Endothelial cell of umbilical vein (primary cell): ENCODE measurements around the gene SPATA3. TPM values are rescaled to one million over a fixed set of nuclear protein-coding genes. Genes with fewer than 3 reads are reported as not detected.

Experiments used
- BruUV-seq: library from RNA; stranded (reverse); fragments of 400-500 nt; replicated peaks from 2 replicates; lab custom pipeline; 2021; lab: Mats Ljungman, UMichigan
- CTCF ChIA-PET: fragments of 300-600, 350-600 bp; sonication (Branson Sonifier 250); formaldehyde crosslinking; loops from one replicate; lab custom pipeline; 2021; ENCODE audit warnings: antibody characterized with exemption, inconsistent platforms; lab: Charles Lee
- POLR2A ChIA-PET: fragments of 300-600, 350-600 bp; sonication (Branson Sonifier 250); formaldehyde crosslinking; loops from one replicate; lab custom pipeline; 2021; ENCODE audit warnings: antibody characterized with exemption, inconsistent platforms; lab: Charles Lee
- DNase-seq: peaks from one replicate; pipeline ENCODE4 v3.0.0-alpha.2; 2011; ENCODE audit warnings: low read depth, low spot score
- FAIRE-seq: peaks from 2 replicates; lab custom pipeline; 2011; peaks lifted over from hg19 to GRCh38; lab: Jason Lieb, UNC
- H2AFZ ChIP-seq: 2 replicates; pipeline ENCODE4 v1.6.0; 2012; ENCODE audit warnings: low read depth, low read length, control low read depth, inconsistent platforms
- H3K27ac ChIP-seq: 2 replicates; pipeline ENCODE4 v1.5.1; 2011; ENCODE audit warnings: low read depth, mild to moderate bottlenecking, control low read depth, low read length, moderate library complexity; ENCODE audit not compliant: insufficient read depth
- H3K27me3 ChIP-seq, 2 experiments: 2 replicates each; pipeline versions ENCODE4 v1.6.0 to v1.6.1; 2011; ENCODE audit warnings: low read length in 2 of 2, mixed read lengths in 1 of 2; ENCODE audit not compliant: control insufficient read depth in 2 of 2, insufficient read depth in 2 of 2
- H3K36me3 ChIP-seq, 2 experiments: 2 replicates in 1 of 2; 3 replicates in 1 of 2; pipeline ENCODE4 v1.5.1; 2011; ENCODE audit warnings: low read length in 2 of 2, mild to moderate bottlenecking in 1 of 2, moderate library complexity in 1 of 2; ENCODE audit not compliant: control insufficient read depth in 2 of 2, insufficient read depth in 2 of 2; ENCODE audit errors: extremely low read depth in 1 of 2
- H3K4me1 ChIP-seq: 3 replicates; pipeline ENCODE4 v1.5.1; 2011; ENCODE audit warnings: mild to moderate bottlenecking, low read length; ENCODE audit not compliant: control insufficient read depth, insufficient read depth; ENCODE audit errors: extremely low read depth
- H3K4me2 ChIP-seq: 2 replicates; pipeline ENCODE4 v1.6.1; 2011; ENCODE audit warnings: low read length, control low read depth, mixed read lengths; ENCODE audit not compliant: insufficient read depth
- H3K4me3 ChIP-seq, 3 experiments: fragments of 200-600 bp in 1 of 3; sonication (generic), shearing (Covaris generic) in 1 of 3; replicated peaks in 1 of 3; 2 replicates each; pipeline ENCODE4 v1.5.1; 2011 to 2016; ENCODE audit warnings: control low read depth in 3 of 3, low read length in 3 of 3, mild to moderate bottlenecking in 2 of 3, inconsistent platforms in 1 of 3, low read depth in 1 of 3, moderate library complexity in 1 of 3; ENCODE audit not compliant: insufficient read depth in 1 of 3
- H3K79me2 ChIP-seq: 2 replicates; pipeline ENCODE4 v1.6.0; 2012; ENCODE audit warnings: low read length, inconsistent platforms; ENCODE audit not compliant: control insufficient read depth, insufficient read depth
- H3K9ac ChIP-seq: replicated peaks from 2 replicates; pipeline ENCODE3; 2011; ENCODE audit warnings: low read length, control low read depth; ENCODE audit not compliant: insufficient read depth; ENCODE audit errors: extremely low read depth
- H3K9me1 ChIP-seq: replicated peaks from 3 replicates; pipeline ENCODE4 v1.6.0; 2011; ENCODE audit warnings: mild to moderate bottlenecking, low read length; ENCODE audit not compliant: control insufficient read depth, insufficient read depth; ENCODE audit errors: extremely low read depth
- H3K9me3 ChIP-seq: replicated peaks from 2 replicates; pipeline ENCODE4 v1.5.1; 2012; ENCODE audit warnings: low read length, inconsistent platforms; ENCODE audit not compliant: control insufficient read depth, insufficient read depth
- H4K20me1 ChIP-seq: replicated peaks from 2 replicates; pipeline ENCODE3; 2011; ENCODE audit warnings: mild to moderate bottlenecking, low read length; ENCODE audit not compliant: control insufficient read depth, insufficient read depth; ENCODE audit errors: extremely low read depth
- EZH2 ChIP-seq: IDR thresholded peaks from 2 replicates; pipeline ENCODE4 v1.6.1; 2012; ENCODE audit warnings: borderline replicate concordance, low read depth, mild to moderate bottlenecking, moderate library complexity, low read length, inconsistent platforms; ENCODE audit not compliant: severe bottlenecking
- FOS ChIP-seq: IDR thresholded peaks from 2 replicates; pipeline ENCODE4 v1.6.1; 2011; ENCODE audit warnings: mild to moderate bottlenecking, low read length, moderate library complexity, borderline replicate concordance; ENCODE audit not compliant: insufficient read depth
- GATA2 ChIP-seq: IDR thresholded peaks from 2 replicates; pipeline ENCODE4 v1.7.0; 2011; ENCODE audit warnings: low read depth, mild to moderate bottlenecking, moderate library complexity, mixed read lengths, low read length; ENCODE audit not compliant: insufficient read length, insufficient read depth
- JUN ChIP-seq: IDR thresholded peaks from 2 replicates; pipeline ENCODE4 v1.6.1; 2011; ENCODE audit warnings: borderline replicate concordance, low read depth; ENCODE audit not compliant: insufficient read length, insufficient read depth
- MYC ChIP-seq: IDR thresholded peaks from one replicate; pipeline ENCODE4 v1.6.1; 2011; ENCODE audit warnings: mild to moderate bottlenecking, low read depth, low read length
- POLR2A ChIP-seq: IDR thresholded peaks from 2 replicates; pipeline ENCODE4 v1.6.1; 2012; ENCODE audit warnings: low read depth, mild to moderate bottlenecking, control low read depth, low read length
- POLR2AphosphoS5 ChIP-seq: IDR thresholded peaks from 2 replicates; pipeline ENCODE4 v1.6.1; 2012; ENCODE audit warnings: low read depth, mild to moderate bottlenecking, control low read depth, low read length, moderate library complexity; ENCODE audit not compliant: insufficient read depth
- dilution Hi-C: fragments of 300-500 bp; cut with MboI; formaldehyde crosslinking; loops from one replicate; pipeline ENCODE4 v1.15.0; 2019; ENCODE audit warnings: low sequenced_read_pairs; ENCODE audit not compliant: extremely low pct_ligation_motif_present
- intact Hi-C: fragments of 100-400 bp; cut with micrococcal nuclease; formaldehyde crosslinking; loops from one replicate; pipeline ENCODE4 v1.10.0; 2022
- polyA plus RNA-seq, 4 experiments: library from polyadenylated mRNA; depleted of rRNA in 3 of 4; stranded (reverse) in 3 of 4; unstranded in 1 of 4; fragments of >200 nt; gene quantifications; 2 replicates each; pipeline versions ENCODE4 v1.2.1 to v1.2.3, GENCODE V29; 2011 to 2012; ENCODE audit warnings: missing spikeins in 1 of 4
- total RNA-seq: library from RNA; stranded (reverse); gene quantifications from 2 replicates; pipeline ENCODE4 v1.2.3, GENCODE V29; 2021
- TF ChIP-seq, protein P1 (sequence below), 2 donors: IDR thresholded peaks; 1 replicate in 1 of 2; 2 replicates in 1 of 2; pipeline ENCODE4 v1.5.1; 2011; ENCODE audit warnings: low read length in 2 of 2, mild to moderate bottlenecking in 2 of 2, moderate library complexity in 2 of 2, control low read depth in 1 of 2, inconsistent platforms in 1 of 2, low read depth in 1 of 2; ENCODE audit not compliant: insufficient read depth in 1 of 2; ENCODE audit errors: extremely low read depth in 1 of 2
- TF ChIP-seq, protein P2 (sequence below): IDR thresholded peaks from 2 replicates; pipeline ENCODE4 v1.6.1; 2011; ENCODE audit not compliant: insufficient read depth, insufficient read length

Gene SPATA3
- total and polyA plus RNA-seq, 2 donors (not counting 3 experiments of a cell fraction or from before 2014, with no cell fraction given), result not detected

DNA sequence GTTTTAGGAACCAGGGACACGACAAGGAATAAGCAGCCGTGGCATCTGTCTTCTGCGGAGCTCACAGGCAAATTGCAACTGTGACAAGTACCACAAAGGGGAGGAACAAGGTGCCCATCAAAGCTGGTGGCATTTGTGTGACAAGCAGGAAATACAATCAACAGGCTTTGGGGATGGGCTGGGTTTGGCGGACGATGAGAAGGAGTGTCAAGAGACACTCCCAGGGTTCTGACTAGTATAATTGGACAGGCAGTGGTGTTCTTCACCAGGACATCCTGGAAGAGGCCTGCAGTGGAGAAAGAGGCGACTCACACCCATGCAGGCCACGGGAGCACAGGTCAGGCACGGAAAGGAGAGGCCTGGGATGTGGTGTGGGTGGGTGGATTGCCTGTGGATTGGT, 14.2 kb upstream of the SPATA3 start:
- FAIRE-seq (no peak), DNase-seq (no peak)
- BruUV-seq, result no TSS peak
- no peak overlapping the region for H3K9ac ChIP-seq
- peaks cover under 1% of the 10 kb centered on the region for H3K4me1 ChIP-seq
- no peak overlapping the region for H3K4me3 ChIP-seq
- CTCF ChIA-PET, result interaction anchor here (9.4 kb wide), 1 partner anchor 156 kb away, joined by 287 read pairs; no protein-coding TSS in a partner anchor
- intact Hi-C loops (no loop called here), dilution Hi-C loops (no loop called here)
- H4K20me1 ChIP-seq, result no peaks in the 10 kb centered on the region
- no peaks in the 10 kb centered on the region for H3K9me3 ChIP-seq
- no peaks in the 10 kb centered on the region for H3K27me3 ChIP-seq
- H3K36me3 ChIP-seq, result no peaks in the 10 kb centered on the region
- TF ChIP-seq MYC (no peak), EZH2 (no peak), GATA2 (no peak), JUN (no peak), FOS (no peak), POLR2A (no peak), POLR2AphosphoS5 (no peak)
- TF ChIP-seq, protein P1, sequence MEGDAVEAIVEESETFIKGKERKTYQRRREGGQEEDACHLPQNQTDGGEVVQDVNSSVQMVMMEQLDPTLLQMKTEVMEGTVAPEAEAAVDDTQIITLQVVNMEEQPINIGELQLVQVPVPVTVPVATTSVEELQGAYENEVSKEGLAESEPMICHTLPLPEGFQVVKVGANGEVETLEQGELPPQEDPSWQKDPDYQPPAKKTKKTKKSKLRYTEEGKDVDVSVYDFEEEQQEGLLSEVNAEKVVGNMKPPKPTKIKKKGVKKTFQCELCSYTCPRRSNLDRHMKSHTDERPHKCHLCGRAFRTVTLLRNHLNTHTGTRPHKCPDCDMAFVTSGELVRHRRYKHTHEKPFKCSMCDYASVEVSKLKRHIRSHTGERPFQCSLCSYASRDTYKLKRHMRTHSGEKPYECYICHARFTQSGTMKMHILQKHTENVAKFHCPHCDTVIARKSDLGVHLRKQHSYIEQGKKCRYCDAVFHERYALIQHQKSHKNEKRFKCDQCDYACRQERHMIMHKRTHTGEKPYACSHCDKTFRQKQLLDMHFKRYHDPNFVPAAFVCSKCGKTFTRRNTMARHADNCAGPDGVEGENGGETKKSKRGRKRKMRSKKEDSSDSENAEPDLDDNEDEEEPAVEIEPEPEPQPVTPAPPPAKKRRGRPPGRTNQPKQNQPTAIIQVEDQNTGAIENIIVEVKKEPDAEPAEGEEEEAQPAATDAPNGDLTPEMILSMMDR (IDR thresholded peaks at IDR 0.05; ENCODE audit: extremely low read depth in 1 of 2, insufficient read depth in 1 of 2, low read depth in 1 of 2, low read length in 2 of 2), result no peak
- TF ChIP-seq, protein P2, sequence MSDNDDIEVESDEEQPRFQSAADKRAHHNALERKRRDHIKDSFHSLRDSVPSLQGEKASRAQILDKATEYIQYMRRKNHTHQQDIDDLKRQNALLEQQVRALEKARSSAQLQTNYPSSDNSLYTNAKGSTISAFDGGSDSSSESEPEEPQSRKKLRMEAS, result no peak
- no peaks in the 10 kb centered on the region for H3K9me1 ChIP-seq
- POLR2A ChIA-PET, result no interaction called here
- H3K79me2 ChIP-seq, result no peaks in the 10 kb centered on the region
- H3K4me2 ChIP-seq, result no peak overlapping the region
- no peak overlapping the region for H3K27ac ChIP-seq
- H2AFZ ChIP-seq, result no peak overlapping the region
